Activated CD8-positive, alpha-beta T cell treated with anti-CD3 and anti-CD28 coated beads for 36 hours (primary cell): ENCODE results near the gene P3H3. TPM values are rescaled to one million over a fixed set of nuclear protein-coding genes. Genes with fewer than 3 reads are reported as not detected.

Experiments used
- ATAC-seq: fragments of 200-7000 bp; cut with Tn5 transposase; one replicate; pipeline ENCODE4 v1.10.0; 2021; ENCODE audit warnings: mild to moderate bottlenecking, moderate library complexity
- CTCF ChIA-PET: fragments of 350-600 bp; sonication (Branson Sonifier 250); formaldehyde crosslinking; loops from one replicate; lab custom pipeline; 2021; ENCODE audit warnings: antibody characterized with exemption; lab: Charles Lee
- POLR2A ChIA-PET: fragments of 350-600 bp; sonication (Branson Sonifier 250); formaldehyde crosslinking; loops from one replicate; lab custom pipeline; 2021; ENCODE audit warnings: antibody characterized with exemption; lab: Charles Lee
- DNase-seq: peaks from one replicate; pipeline ENCODE4 v3.0.0-alpha.2; 2020
- H3K27ac Mint-ChIP-seq: one replicate; pipeline ENCODE4 v1.8.0; 2021; ENCODE audit warnings: mild to moderate bottlenecking, mixed read lengths
- H3K27me3 Mint-ChIP-seq: one replicate; pipeline ENCODE4 v1.8.0; 2021; ENCODE audit warnings: mixed read lengths
- H3K36me3 Mint-ChIP-seq: one replicate; pipeline ENCODE4 v1.8.0; 2021; ENCODE audit warnings: low read depth, mixed read lengths
- H3K4me1 Mint-ChIP-seq: one replicate; pipeline ENCODE4 v1.8.0; 2021; ENCODE audit warnings: low read depth, mixed read lengths
- H3K4me3 Mint-ChIP-seq: one replicate; pipeline ENCODE4 v1.8.0; 2021; ENCODE audit warnings: mild to moderate bottlenecking, moderate library complexity, mixed read lengths
- H3K9me3 Mint-ChIP-seq: one replicate; pipeline ENCODE4 v1.8.0; 2021; ENCODE audit warnings: mixed read lengths
- intact Hi-C: fragments of 100-400 bp; cut with micrococcal nuclease; formaldehyde crosslinking; loops from one replicate; pipeline ENCODE4 v1.10.0; 2022
- total RNA-seq, 2 experiments: library from RNA; stranded (reverse); gene quantifications; one replicate each; pipeline ENCODE4 v1.2.3, GENCODE V29; 2021
- TF ChIP-seq, protein P1 (sequence below): fragments of 200-600 bp; IDR thresholded peaks from one replicate; pipeline ENCODE4 v1.8.0; 2022; ENCODE audit warnings: antibody characterized with exemption, mild to moderate bottlenecking

P3H3 gene, protein sequence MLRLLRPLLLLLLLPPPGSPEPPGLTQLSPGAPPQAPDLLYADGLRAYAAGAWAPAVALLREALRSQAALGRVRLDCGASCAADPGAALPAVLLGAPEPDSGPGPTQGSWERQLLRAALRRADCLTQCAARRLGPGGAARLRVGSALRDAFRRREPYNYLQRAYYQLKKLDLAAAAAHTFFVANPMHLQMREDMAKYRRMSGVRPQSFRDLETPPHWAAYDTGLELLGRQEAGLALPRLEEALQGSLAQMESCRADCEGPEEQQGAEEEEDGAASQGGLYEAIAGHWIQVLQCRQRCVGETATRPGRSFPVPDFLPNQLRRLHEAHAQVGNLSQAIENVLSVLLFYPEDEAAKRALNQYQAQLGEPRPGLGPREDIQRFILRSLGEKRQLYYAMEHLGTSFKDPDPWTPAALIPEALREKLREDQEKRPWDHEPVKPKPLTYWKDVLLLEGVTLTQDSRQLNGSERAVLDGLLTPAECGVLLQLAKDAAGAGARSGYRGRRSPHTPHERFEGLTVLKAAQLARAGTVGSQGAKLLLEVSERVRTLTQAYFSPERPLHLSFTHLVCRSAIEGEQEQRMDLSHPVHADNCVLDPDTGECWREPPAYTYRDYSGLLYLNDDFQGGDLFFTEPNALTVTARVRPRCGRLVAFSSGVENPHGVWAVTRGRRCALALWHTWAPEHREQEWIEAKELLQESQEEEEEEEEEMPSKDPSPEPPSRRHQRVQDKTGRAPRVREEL
- 1 to 10 TPM; 2.1 to 2.3 TPM for total RNA-seq

DNA sequence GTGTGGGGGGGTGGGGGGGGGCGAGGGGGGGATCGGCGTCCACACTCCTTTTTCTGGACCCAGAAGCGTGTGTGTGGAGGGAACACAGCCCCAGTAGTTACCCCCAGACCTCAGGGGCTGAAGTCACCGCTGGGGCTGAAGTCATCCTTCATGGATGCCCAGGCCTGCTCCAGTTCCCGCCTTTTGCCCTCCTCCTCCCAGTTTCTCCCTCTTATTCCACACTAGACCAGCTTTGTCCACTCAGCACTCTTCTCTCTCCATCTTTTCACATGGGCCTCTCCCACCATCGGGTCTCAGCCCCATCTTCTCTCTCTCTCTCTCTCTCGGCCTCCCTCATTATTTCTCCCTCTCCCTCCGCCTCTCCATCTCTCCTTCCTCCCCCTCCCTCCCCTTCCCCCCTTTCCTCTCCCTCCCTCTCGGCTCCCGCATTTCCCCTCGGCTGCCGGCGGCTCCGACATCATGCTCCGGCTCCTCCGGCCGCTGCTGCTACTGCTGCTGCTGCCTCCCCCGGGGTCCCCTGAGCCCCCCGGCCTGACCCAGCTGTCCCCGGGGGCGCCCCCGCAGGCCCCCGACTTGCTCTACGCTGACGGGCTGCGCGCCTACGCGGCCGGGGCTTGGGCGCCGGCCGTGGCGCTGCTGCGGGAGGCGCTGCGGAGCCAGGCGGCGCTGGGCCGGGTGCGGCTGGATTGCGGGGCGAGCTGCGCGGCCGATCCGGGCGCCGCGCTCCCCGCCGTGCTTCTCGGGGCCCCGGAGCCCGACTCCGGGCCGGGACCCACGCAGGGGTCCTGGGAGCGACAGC lies at the start of gene P3H3:
Gene P3H3 (plus strand): TSS at position 426 of the 799 bp plus-strand sequence. CDS start 34 bp downstream, at position 460.
- Mint-ChIP-seq H3K4me3 (peak within 1 kb of the TSS; percentile 79), H3K9me3 (no peaks in the 10 kb centered on the region), H3K27ac (peak within 1 kb of the TSS; percentile 77), H3K36me3 (no peaks in the 10 kb centered on the region), H3K4me1 (peaks cover 20% of the 10 kb centered on the region), H3K27me3 (peaks cover 55% of the 10 kb centered on the region)
- POLR2A ChIA-PET, result interaction anchor here (1.0 to 2.6 kb wide), 6 partner anchors 23 to 104 kb away, joined by 4 to 16 read pairs (median 6); partner anchors contain the start of genes CDCA3, COPS7A, MLF2 and TPI1
- DNase-seq (peak; percentile 28), ATAC-seq (peak; percentile 24)
- TF ChIP-seq, protein P1, sequence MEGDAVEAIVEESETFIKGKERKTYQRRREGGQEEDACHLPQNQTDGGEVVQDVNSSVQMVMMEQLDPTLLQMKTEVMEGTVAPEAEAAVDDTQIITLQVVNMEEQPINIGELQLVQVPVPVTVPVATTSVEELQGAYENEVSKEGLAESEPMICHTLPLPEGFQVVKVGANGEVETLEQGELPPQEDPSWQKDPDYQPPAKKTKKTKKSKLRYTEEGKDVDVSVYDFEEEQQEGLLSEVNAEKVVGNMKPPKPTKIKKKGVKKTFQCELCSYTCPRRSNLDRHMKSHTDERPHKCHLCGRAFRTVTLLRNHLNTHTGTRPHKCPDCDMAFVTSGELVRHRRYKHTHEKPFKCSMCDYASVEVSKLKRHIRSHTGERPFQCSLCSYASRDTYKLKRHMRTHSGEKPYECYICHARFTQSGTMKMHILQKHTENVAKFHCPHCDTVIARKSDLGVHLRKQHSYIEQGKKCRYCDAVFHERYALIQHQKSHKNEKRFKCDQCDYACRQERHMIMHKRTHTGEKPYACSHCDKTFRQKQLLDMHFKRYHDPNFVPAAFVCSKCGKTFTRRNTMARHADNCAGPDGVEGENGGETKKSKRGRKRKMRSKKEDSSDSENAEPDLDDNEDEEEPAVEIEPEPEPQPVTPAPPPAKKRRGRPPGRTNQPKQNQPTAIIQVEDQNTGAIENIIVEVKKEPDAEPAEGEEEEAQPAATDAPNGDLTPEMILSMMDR, result peak; percentile 7
- CTCF ChIA-PET, result interaction anchor here (0.6 to 17.9 kb wide), 9 partner anchors 8 to 210 kb away, joined by 3 to 341 read pairs (median 6); partner anchors contain the start of genes CDCA3, COPS7A, MLF2 and PTMS
- intact Hi-C loops, result loop anchor here (5.0 kb wide), 2 partner anchors 46 to 76 kb away; partner anchors contain the start of gene MLF2

DNA sequence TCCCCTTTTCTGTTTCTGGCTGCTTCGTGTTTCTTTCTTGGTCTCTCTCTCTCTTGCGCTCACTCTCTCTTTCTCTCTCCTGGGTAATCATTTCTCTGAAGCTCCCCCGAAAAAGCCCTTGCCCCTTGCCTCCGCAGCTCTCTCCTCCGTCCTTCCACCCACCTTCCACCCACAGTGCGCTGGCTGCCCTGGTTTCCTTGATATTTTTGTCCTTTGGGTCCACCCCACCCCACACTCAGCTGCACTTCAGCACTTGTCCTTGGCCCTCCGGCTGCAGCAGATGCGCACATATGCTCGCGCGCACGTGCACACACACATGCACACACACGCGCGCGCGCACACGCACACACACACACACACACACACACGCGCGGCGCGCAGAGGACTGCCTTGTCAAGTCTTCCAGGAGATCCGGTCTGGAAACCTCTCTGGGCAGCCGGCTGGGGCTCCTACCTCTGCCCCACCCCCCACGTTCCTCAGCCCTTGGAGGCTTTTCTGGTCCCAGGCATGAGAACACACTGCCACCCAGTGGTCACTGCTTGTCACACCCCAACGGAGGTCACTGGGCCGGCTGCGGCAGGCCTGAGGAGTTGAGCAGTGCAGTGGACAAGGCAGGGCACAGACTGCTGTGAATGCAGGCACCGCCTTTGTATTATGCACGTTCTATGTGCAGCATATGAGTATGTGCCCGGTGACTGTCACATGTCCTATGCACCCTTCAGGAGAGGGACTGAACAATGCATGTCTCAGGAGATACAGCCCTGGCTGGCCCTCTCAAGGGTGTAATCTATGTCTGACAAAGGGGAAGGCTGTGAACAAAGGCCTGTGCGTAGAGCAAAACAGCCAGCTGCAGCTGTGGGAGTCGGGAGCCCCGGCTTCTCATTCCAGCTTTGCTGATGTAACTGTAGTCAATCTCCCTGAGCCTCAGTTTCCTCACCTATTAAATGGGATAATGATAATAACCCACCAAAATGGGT lies 49.3 kb upstream of the P3H3 start:
- Mint-ChIP-seq H3K27me3 (no peaks in the 10 kb centered on the region), H3K4me1 (peaks cover 83% of the 10 kb centered on the region), H3K4me3 (peak overlapping the region; percentile 89), H3K36me3 (peaks cover 50% of the 10 kb centered on the region), H3K9me3 (no peaks in the 10 kb centered on the region), H3K27ac (peak overlapping the region; percentile 89)
- TF ChIP-seq, protein P1, result peak; percentile 89
- ATAC-seq, result peak; percentile 54
- CTCF ChIA-PET, result interaction anchor here (0.6 to 10.0 kb wide), 19 partner anchors 8 to 184 kb away, joined by 3 to 117 read pairs (median 4); partner anchors contain the start of genes COPS7A, GPR162, MLF2 and PTMS
- peak; percentile 96 for DNase-seq
- intact Hi-C loops, result no loop called here
- POLR2A ChIA-PET, result interaction anchor here (1.0 to 3.1 kb wide), 6 partner anchors 8 to 26 kb away, joined by 3 to 21 read pairs (median 9); partner anchors contain the start of genes MLF2 and PTMS

DNA sequence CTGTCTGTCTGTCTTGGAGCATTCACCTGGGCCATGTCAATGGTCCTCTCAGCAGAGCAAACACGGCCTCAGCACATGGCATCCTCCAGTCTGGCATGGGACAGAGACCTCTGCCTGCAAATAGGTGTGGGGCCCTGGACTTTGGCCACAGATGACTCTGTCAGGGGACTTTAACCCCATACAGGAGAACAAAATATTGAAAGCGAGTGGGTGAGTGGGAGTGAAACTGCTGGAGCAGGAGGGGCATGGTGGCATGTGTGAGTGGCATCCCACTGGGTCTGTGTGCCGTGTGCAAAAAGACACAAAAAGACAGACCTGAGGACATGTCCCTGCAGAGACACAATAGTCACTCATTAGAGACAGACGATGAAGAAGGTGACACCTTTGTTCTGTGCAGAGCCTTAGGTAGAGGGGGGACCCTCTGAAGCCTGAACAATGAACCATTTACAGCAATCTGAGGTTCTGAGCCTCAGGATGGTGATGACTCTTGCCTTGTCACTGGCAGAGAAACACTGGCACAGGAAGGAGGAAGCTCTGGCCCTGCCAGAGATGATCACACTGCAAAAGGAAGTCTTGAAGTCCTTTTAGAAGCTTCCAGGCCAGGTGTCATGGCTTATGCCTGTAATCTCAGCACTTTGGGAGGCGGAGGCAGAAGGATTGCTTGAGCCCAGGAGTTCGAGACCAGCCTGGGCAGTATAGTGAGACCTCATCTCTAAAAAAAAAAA lies 48.3 kb upstream of the P3H3 start:
- Mint-ChIP-seq H3K4me1 (peaks cover 84% of the 10 kb centered on the region), H3K36me3 (peaks cover 40% of the 10 kb centered on the region), H3K27ac (peak overlapping the region; percentile 89), H3K4me3 (peak overlapping the region; percentile 70), H3K9me3 (no peaks in the 10 kb centered on the region), H3K27me3 (no peaks in the 10 kb centered on the region)
- TF ChIP-seq, protein P1, result no peak
- CTCF ChIA-PET, result interaction anchor here (0.8 to 10.0 kb wide), 11 partner anchors 8 to 95 kb away, joined by 3 to 117 read pairs (median 4); partner anchors contain the start of genes COPS7A, LAG3, MLF2 and PTMS
- DNase-seq (peak; percentile 55), ATAC-seq (peak; percentile 25)
- intact Hi-C loops, result loop anchor here (5.0 kb wide), 1 partner anchor 47 kb away; the partner anchor contains the start of gene P3H3
- POLR2A ChIA-PET, result interaction anchor here (1.1 to 3.1 kb wide), 9 partner anchors 9 to 87 kb away, joined by 3 to 21 read pairs (median 4); partner anchors contain the start of genes COPS7A, MLF2, PTMS and TPI1
